ENCODE data around the gene UTS2R.

DNA sequence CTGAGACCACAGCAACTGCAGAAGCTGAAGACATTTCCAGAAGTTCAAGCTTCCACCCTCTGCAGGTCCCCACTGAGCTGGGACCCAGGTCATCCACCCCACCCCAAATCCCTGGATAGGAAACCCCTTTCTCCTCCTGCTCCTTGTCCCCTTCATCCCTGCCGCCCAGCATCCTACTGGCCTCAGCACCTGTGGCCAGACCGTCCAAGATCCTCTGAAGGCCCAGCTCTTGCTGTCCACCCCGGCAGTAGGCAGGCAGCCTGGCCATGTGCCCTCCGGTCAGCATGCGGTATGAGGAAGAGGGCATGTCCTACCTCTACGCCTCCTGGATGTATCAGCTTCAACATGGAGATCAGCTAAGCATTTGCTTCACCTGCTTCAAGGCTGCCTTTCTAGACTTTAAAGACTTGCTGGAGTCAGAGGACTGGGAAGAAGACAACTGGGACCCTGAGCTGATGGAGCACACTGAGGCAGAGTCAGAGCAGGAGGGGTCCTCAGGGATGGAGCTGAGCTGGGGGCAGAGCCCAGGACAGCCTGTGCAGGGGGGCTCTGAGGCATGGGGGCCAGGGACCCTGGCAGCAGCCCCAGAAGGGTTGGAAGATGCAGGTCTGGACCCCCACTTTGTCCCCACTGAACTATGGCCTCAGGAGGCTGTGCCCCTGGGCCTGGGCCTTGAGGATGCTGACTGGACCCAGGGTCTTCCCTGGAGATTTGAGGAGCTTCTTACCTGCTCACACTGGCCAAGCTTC is 9.5 kb upstream of the UTS2R start:
- TF ChIP-seq YY1 (IDR thresholded peaks at IDR 0.05; ENCODE audit: insufficient read depth, insufficient read length) (no peak), ZNF274 (IDR thresholded peaks at IDR 0.05; ENCODE audit: low read depth, low read length) (no peak), SUZ12 (IDR thresholded peaks at IDR 0.05; ENCODE audit: extremely low read depth, insufficient read depth, insufficient read length) (no peak)

Data from NT2/D1 (cell line).